Glomerular visceral epithelial cell (primary cell): Measurements from ENCODE around the gene MSTN.
"Not testable (repeated sequence)": the region's sequence is repeated elsewhere in the genome, so short reads cannot be mapped to it uniquely, and the experiment has no call there.

Source experiments
- DNase-seq: peaks from one replicate; pipeline ENCODE4 v3.0.0-alpha.2; 2016; ENCODE audit errors: extremely low spot score

The MSTN gene

GRCh38 chr2:190063624-190064023, 1.1 kb upstream of the MSTN start:
- DNase-seq = no peak

GRCh38 chr2:190062053-190062452, 476 bp downstream of the MSTN start:
- no peak for DNase-seq

GRCh38 chr2:190060626-190061025, 1.9 kb downstream of the MSTN start:
- no peak for DNase-seq

- no peak for DNase-seq
These were observed 2.5 kb downstream of the MSTN start for GRCh38 chr2:190060019-190060418.

GRCh38 chr2:190053426-190053825, 9.1 kb downstream of the MSTN start:
- no peak for DNase-seq

GRCh38 chr2:190052307-190052706, 10.2 kb downstream of the MSTN start:
- no peak for DNase-seq

- no peak for DNase-seq
These were observed 11.3 kb downstream of the MSTN start for GRCh38 chr2:190051223-190051622.

GRCh38 chr2:190050001-190050400, 12.5 kb downstream of the MSTN start:
- DNase-seq = no peak

- DNase-seq = no peak
These were observed 17.7 kb downstream of the MSTN start for GRCh38 chr2:190044866-190045265.

GRCh38 chr2:190043441-190043840, 19.1 kb downstream of the MSTN start:
- no peak for DNase-seq

GRCh38 chr2:190036071-190036470, 26.5 kb downstream of the MSTN start:
- DNase-seq = no peak

GRCh38 chr2:190034417-190034816, 28.1 kb downstream of the MSTN start:
- not testable (repeated sequence) for DNase-seq

GRCh38 chr2:190031969-190032618, 30.4 kb downstream of the MSTN start:
- no peak for DNase-seq

GRCh38 chr2:190023860-190024259, 38.7 kb downstream of the MSTN start:
- DNase-seq = peak; percentile 13

- DNase-seq = no peak
These were observed 41.8 kb downstream of the MSTN start for GRCh38 chr2:190020720-190021119.

- DNase-seq = no peak
These were observed 44.7 kb downstream of the MSTN start for GRCh38 chr2:190017837-190018236.

GRCh38 chr2:190015969-190016368, 46.6 kb downstream of the MSTN start:
- DNase-seq = not testable (repeated sequence)
